NCI-H146 (cell line): Measurements from ENCODE around the gene DYDC1.
"Not testable (repeated sequence)": the region's sequence is repeated elsewhere in the genome, so short reads cannot be mapped to it uniquely, and the experiment has no call there.

Experiments used
- DNase-seq: peaks from one replicate; lab custom pipeline; 2025; lab: John Stamatoyannopoulos, UW

The DYDC1 gene

GRCh38 chr10:80356563-80356988 is at the start of gene DYDC1, which contains the start of gene DYDC2:
Gene DYDC1, minus strand, starts transcription at chr10:80356755. Its CDS starts 4,154 bp downstream, at chr10:80352601.
Gene DYDC2, plus strand, starts transcription at chr10:80356781. Its CDS starts 5,663 bp downstream, at chr10:80362444.
- DNase-seq: peak; percentile 78

- no peak for DNase-seq
Measured at GRCh38 chr10:80406204-80406603, 49.6 kb upstream of the DYDC1 start.

- DNase-seq: no peak
Measured at GRCh38 chr10:80405626-80406025, 49.1 kb upstream of the DYDC1 start.

GRCh38 chr10:80405035-80405434 is 48.5 kb upstream of the DYDC1 start:
- no peak for DNase-seq

GRCh38 chr10:80400136-80400804 is 43.7 kb upstream of the DYDC1 start:
- no peak for DNase-seq

- no peak for DNase-seq
Measured at GRCh38 chr10:80397014-80397413, 40.5 kb upstream of the DYDC1 start.

- DNase-seq: no peak
Measured at GRCh38 chr10:80394358-80394916, 37.9 kb upstream of the DYDC1 start.

GRCh38 chr10:80392250-80392649 is 35.7 kb upstream of the DYDC1 start:
- no peak for DNase-seq

- DNase-seq: no peak
Measured at GRCh38 chr10:80390740-80391139, 34.2 kb upstream of the DYDC1 start.

- peak; percentile 50 for DNase-seq
Measured at GRCh38 chr10:80382989-80383388, 26.4 kb upstream of the DYDC1 start.

GRCh38 chr10:80380185-80380584 is 23.6 kb upstream of the DYDC1 start:
- DNase-seq: no peak

GRCh38 chr10:80379701-80380100 is 23.1 kb upstream of the DYDC1 start:
- no peak for DNase-seq

GRCh38 chr10:80373502-80373901 is 16.9 kb upstream of the DYDC1 start:
- DNase-seq: no peak

- DNase-seq: no peak
Measured at GRCh38 chr10:80372675-80373074, 16.1 kb upstream of the DYDC1 start.

GRCh38 chr10:80371467-80371866 is 14.9 kb upstream of the DYDC1 start:
- peak; percentile 8 for DNase-seq

- DNase-seq: no peak
Measured at GRCh38 chr10:80365510-80365909, 9.0 kb upstream of the DYDC1 start.

- DNase-seq: no peak
Measured at GRCh38 chr10:80359644-80360043, 3.1 kb upstream of the DYDC1 start.

- not testable (repeated sequence) for DNase-seq
Measured at GRCh38 chr10:80358925-80359324, 2.4 kb upstream of the DYDC1 start.

- no peak for DNase-seq
Measured at GRCh38 chr10:80357851-80358125, 1.2 kb upstream of the DYDC1 start.

- DNase-seq: peak; percentile 64
Measured at GRCh38 chr10:80356989-80357850, 665 bp upstream of the DYDC1 start.

GRCh38 chr10:80351220-80351619 is 5.3 kb downstream of the DYDC1 start:
- no peak for DNase-seq

GRCh38 chr10:80350251-80350650 is 6.3 kb downstream of the DYDC1 start:
- no peak for DNase-seq

- DNase-seq: no peak
Measured at GRCh38 chr10:80344912-80345311, 11.6 kb downstream of the DYDC1 start.
